HepG2 (cell line): ENCODE data around the gene TMX4. TPM values are rescaled to one million over a fixed set of nuclear protein-coding genes. Genes with fewer than 3 reads are reported as not detected.

ENCODE experiments used
- ATAC-seq: fragments of 200-7000 bp; cut with Tn5 transposase; 3 replicates; pipeline ENCODE4 v1.9.1; 2020; ENCODE audit warnings: mild to moderate bottlenecking, moderate library complexity
- BruUV-seq: library from RNA; stranded (reverse); fragments of 400-500 nt; replicated peaks from 2 replicates; lab custom pipeline; 2021; lab: Mats Ljungman, UMichigan
- CTCF ChIA-PET: fragments of 300-600 bp; formaldehyde crosslinking; extraction: SDS; loops from one replicate; lab custom pipeline; 2021; ENCODE audit warnings: low total read pairs, inconsistent platforms, low intra/inter-chr PET ratio; lab: Yijun Ruan, JAX
- POLR2A ChIA-PET: fragments of 350-600 bp; sonication (Branson Sonifier 250); formaldehyde crosslinking; loops from one replicate; lab custom pipeline; 2020; ENCODE audit warnings: antibody characterized with exemption, inconsistent platforms; lab: Yijun Ruan, JAX
- DNase-seq: peaks from one replicate; pipeline ENCODE4 v3.0.0-alpha.2; 2015; ENCODE audit warnings: low spot score
- FAIRE-seq: peaks from 3 replicates; lab custom pipeline; 2011; peaks lifted over from hg19 to GRCh38; lab: Jason Lieb, UNC
- H2AFZ ChIP-seq: one replicate; pipeline ENCODE4 v1.6.1; 2011; ENCODE audit warnings: low read length, inconsistent platforms
- H3K27ac ChIP-seq: fragments of 300-600 bp; 3 replicates; pipeline ENCODE4 v1.8.0; 2011; ENCODE audit warnings: mixed run types, mild to moderate bottlenecking, mixed read lengths, low read length, inconsistent platforms; ENCODE audit not compliant: insufficient read depth; ENCODE audit errors: extremely low read length
- H3K27me3 ChIP-seq, 2 experiments: fragments of 200-600 bp in 1 of 2; 2 replicates in 1 of 2; 3 replicates in 1 of 2; pipeline versions ENCODE4 v1.6.0 to v1.8.0; 2011; ENCODE audit warnings: low read length in 2 of 2, mild to moderate bottlenecking in 2 of 2, moderate library complexity in 2 of 2, inconsistent platforms in 1 of 2; ENCODE audit not compliant: insufficient read depth in 2 of 2, control insufficient read depth in 1 of 2
- H3K36me3 ChIP-seq, 2 experiments: fragments of 200-600 bp in 1 of 2; replicated peaks in 1 of 2; 2 replicates in 1 of 2; 3 replicates in 1 of 2; pipeline versions ENCODE4 v1.5.1 to v1.8.0; 2011; ENCODE audit warnings: low read length in 2 of 2, inconsistent platforms in 1 of 2; ENCODE audit not compliant: insufficient read depth in 2 of 2, control insufficient read depth in 1 of 2
- H3K4me1 ChIP-seq: 2 replicates; pipeline ENCODE4 v1.5.1; 2012; ENCODE audit warnings: low read length, inconsistent platforms; ENCODE audit not compliant: insufficient read depth
- H3K4me2 ChIP-seq: 2 replicates; pipeline ENCODE4 v1.6.0; 2011; ENCODE audit warnings: low read depth, low read length, inconsistent platforms
- H3K4me3 ChIP-seq, 3 experiments: fragments of 200-600 bp in 1 of 3; sonication (generic), shearing (Covaris generic) in 1 of 3; replicated peaks in 1 of 3; 2 replicates each; pipeline ENCODE4 v1.5.1; 2011 to 2016; ENCODE audit warnings: low read length in 3 of 3, inconsistent platforms in 2 of 3, low read depth in 2 of 3, mild to moderate bottlenecking in 2 of 3, control low read depth in 1 of 3, mixed read lengths in 1 of 3; ENCODE audit not compliant: insufficient read depth in 1 of 3
- H3K79me2 ChIP-seq: one replicate; pipeline ENCODE4 v1.6.1; 2011; ENCODE audit warnings: low read length, inconsistent platforms; ENCODE audit not compliant: insufficient read depth
- H3K9ac ChIP-seq: 2 replicates; pipeline ENCODE4 v1.6.0; 2011; ENCODE audit warnings: mild to moderate bottlenecking, low read depth, low read length, inconsistent platforms; ENCODE audit not compliant: insufficient read depth
- H3K9me3 ChIP-seq: 2 replicates; pipeline ENCODE4 v1.5.1; 2012; ENCODE audit warnings: mild to moderate bottlenecking, low read length
- H4K20me1 ChIP-seq: 2 replicates; pipeline ENCODE4 v1.6.0; 2011; ENCODE audit warnings: inconsistent platforms, mild to moderate bottlenecking, low read length, moderate library complexity; ENCODE audit not compliant: insufficient read depth
- GABPB1 ChIP-seq: IDR thresholded peaks from 2 replicates; pipeline ENCODE4 v1.6.1; 2016; ENCODE audit warnings: mild to moderate bottlenecking, missing genetic modification reagents, moderate library complexity, missing compliant biosample characterization
- HDAC6 ChIP-seq: fragments of 200-600 bp; sonication (generic); IDR thresholded peaks from 2 replicates; pipeline ENCODE4 v1.7.0; 2017; ENCODE audit warnings: mild to moderate bottlenecking, antibody characterized with exemption, low read length, low read depth
- KLF13 ChIP-seq: sonication (generic); formaldehyde crosslinking; IDR thresholded peaks from 2 replicates; pipeline ENCODE4 v1.4.0; 2020; ENCODE audit warnings: mild to moderate bottlenecking, missing genetic modification reagents
- MIER3 ChIP-seq: IDR thresholded peaks from 2 replicates; pipeline ENCODE4 v1.6.1; 2016; ENCODE audit warnings: missing compliant biosample characterization, borderline replicate concordance
- SYNCRIP ChIP-seq: fragments of 200-400 bp; formaldehyde crosslinking; IDR thresholded peaks from 2 replicates; pipeline ENCODE4 v1.6.1; 2018; ENCODE audit warnings: mild to moderate bottlenecking, low read depth, low read length; ENCODE audit not compliant: insufficient read depth
- TARDBP ChIP-seq: sonication (generic); formaldehyde crosslinking; IDR thresholded peaks from 2 replicates; pipeline ENCODE4 v1.8.0; 2022; ENCODE audit warnings: mild to moderate bottlenecking, missing genetic modification reagents
- TSC22D2 ChIP-seq: sonication (generic); formaldehyde crosslinking; IDR thresholded peaks from 2 replicates; pipeline ENCODE4 v1.5.1; 2020; ENCODE audit warnings: missing genetic modification reagents, mild to moderate bottlenecking, borderline replicate concordance
- ZBTB37 ChIP-seq: sonication (generic); formaldehyde crosslinking; IDR thresholded peaks from 2 replicates; pipeline ENCODE4 v1.4.0; 2020; ENCODE audit warnings: mild to moderate bottlenecking, missing genetic modification reagents
- ZFP36L1 ChIP-seq: sonication (generic); formaldehyde crosslinking; IDR thresholded peaks from 2 replicates; pipeline ENCODE4 v1.8.0; 2022; ENCODE audit warnings: mild to moderate bottlenecking, missing genetic modification reagents, moderate library complexity
- WGBS: methylation state at CpG from one replicate; pipeline ENCODE4 v1.1.6; 2017; ENCODE audit warnings: low lambda C conversion rate; 5-methylcytosine and 5-hydroxymethylcytosine counted together
- in situ Hi-C: cut with HindIII; loops from 2 replicates; pipeline ENCODE4 v1.10.0; 2017; ENCODE audit warnings: low pct_unique_long_range_greater_than_20kb; ENCODE audit not compliant: extremely low pct_ligation_motif_present
- intact Hi-C: fragments of 100-400 bp; cut with micrococcal nuclease; formaldehyde crosslinking; loops from one replicate; pipeline ENCODE4 v1.10.0; 2022; ENCODE audit not compliant: unreplicated experiment
- polyA plus RNA-seq, 8 experiments: library from polyadenylated mRNA; depleted of rRNA in 3 of 8; stranded (reverse) in 7 of 8; unstranded in 1 of 8; fragments of >200 nt; fragmentation: Illumina TruSeq in 4 of 8; extraction: Trizol in 4 of 8; gene quantifications; 2 replicates each; pipeline versions ENCODE4 v1.2.1 to v1.2.3, GENCODE V29; 2011 to 2016; ENCODE audit warnings: low read depth in 4 of 8, missing spikeins in 1 of 8, mixed read lengths in 1 of 8; ENCODE audit not compliant: insufficient read depth in 1 of 8
- total RNA-seq, 5 experiments: library from RNA; depleted of rRNA; stranded (reverse); fragments of >200 nt; fragmentation: Illumina TruSeq; extraction: Trizol; gene quantifications; 2 replicates each; pipeline ENCODE4 v1.2.3, GENCODE V29; 2016; ENCODE audit warnings: low read depth in 1 of 5
- TF ChIP-seq, protein P1 (sequence below): sonication (generic); formaldehyde crosslinking; conservative IDR thresholded peaks from 2 replicates; pipeline ENCODE4 v1.8.0; 2022; ENCODE audit warnings: mild to moderate bottlenecking, moderate library complexity, missing genetic modification reagents
- TF ChIP-seq, protein P2 (sequence below): sonication (generic); formaldehyde crosslinking; IDR thresholded peaks from 2 replicates; pipeline ENCODE4 v1.5.0; 2020; ENCODE audit warnings: missing genetic modification reagents
- TF ChIP-seq, protein P3 (sequence below): IDR thresholded peaks from 2 replicates; pipeline ENCODE4 v1.6.1; 2016; ENCODE audit warnings: low read depth, borderline replicate concordance
- TF ChIP-seq, protein P4 (sequence below): sonication (generic); formaldehyde crosslinking; IDR thresholded peaks from 2 replicates; pipeline ENCODE4 v1.8.0; 2022; ENCODE audit warnings: mild to moderate bottlenecking, missing genetic modification reagents, moderate library complexity
- TF ChIP-seq, protein P5 (sequence below): sonication (generic); formaldehyde crosslinking; IDR thresholded peaks from 2 replicates; pipeline ENCODE4 v1.8.1; 2023; ENCODE audit warnings: mild to moderate bottlenecking, missing genetic modification reagents

The TMX4 gene
- total and polyA plus RNA-seq, 2 of the 13 experiments (the other 11 are each of a cell fraction or from before 2014, with no cell fraction given) = 7.6 to 21.4 TPM

GRCh38 chr20:8049310-8049709 lies 29.7 kb upstream of the TMX4 start (continued):
- TF ChIP-seq, protein P1, sequence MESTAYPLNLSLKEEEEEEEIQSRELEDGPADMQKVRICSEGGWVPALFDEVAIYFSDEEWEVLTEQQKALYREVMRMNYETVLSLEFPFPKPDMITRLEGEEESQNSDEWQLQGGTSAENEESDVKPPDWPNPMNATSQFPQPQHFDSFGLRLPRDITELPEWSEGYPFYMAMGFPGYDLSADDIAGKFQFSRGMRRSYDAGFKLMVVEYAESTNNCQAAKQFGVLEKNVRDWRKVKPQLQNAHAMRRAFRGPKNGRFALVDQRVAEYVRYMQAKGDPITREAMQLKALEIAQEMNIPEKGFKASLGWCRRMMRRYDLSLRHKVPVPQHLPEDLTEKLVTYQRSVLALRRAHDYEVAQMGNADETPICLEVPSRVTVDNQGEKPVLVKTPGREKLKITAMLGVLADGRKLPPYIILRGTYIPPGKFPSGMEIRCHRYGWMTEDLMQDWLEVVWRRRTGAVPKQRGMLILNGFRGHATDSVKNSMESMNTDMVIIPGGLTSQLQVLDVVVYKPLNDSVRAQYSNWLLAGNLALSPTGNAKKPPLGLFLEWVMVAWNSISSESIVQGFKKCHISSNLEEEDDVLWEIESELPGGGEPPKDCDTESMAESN (CRISPR knock-in tag) = no peak
- TF ChIP-seq MIER3 (no peak), SYNCRIP (no peak), HDAC6 (no peak), TSC22D2 (CRISPR knock-in tag) (no peak)
- TF ChIP-seq, protein P2, sequence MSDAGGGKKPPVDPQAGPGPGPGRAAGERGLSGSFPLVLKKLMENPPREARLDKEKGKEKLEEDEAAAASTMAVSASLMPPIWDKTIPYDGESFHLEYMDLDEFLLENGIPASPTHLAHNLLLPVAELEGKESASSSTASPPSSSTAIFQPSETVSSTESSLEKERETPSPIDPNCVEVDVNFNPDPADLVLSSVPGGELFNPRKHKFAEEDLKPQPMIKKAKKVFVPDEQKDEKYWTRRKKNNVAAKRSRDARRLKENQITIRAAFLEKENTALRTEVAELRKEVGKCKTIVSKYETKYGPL (CRISPR knock-in tag) = no peak
- TF ChIP-seq, protein P3, sequence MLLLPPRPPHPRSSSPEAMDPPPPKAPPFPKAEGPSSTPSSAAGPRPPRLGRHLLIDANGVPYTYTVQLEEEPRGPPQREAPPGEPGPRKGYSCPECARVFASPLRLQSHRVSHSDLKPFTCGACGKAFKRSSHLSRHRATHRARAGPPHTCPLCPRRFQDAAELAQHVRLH (CRISPR knock-in tag) = no peak
- TF ChIP-seq, protein P4, sequence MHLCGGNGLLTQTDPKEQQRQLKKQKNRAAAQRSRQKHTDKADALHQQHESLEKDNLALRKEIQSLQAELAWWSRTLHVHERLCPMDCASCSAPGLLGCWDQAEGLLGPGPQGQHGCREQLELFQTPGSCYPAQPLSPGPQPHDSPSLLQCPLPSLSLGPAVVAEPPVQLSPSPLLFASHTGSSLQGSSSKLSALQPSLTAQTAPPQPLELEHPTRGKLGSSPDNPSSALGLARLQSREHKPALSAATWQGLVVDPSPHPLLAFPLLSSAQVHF (CRISPR knock-in tag) = no peak
- TF ChIP-seq, all 625 proteins: peak for 0

GRCh38 chr20:8045946-8046345 lies 26.4 kb upstream of the TMX4 start:
- ATAC-seq = no peak
- H3K79me2 ChIP-seq = no peaks in the 10 kb centered on the region
- WGBS = 1% methylated on average over 1 of the region's 1 CpG
- no peaks in the 10 kb centered on the region for H3K36me3 ChIP-seq
- ChIA-PET POLR2A (no interaction called here), CTCF (interaction anchor here (4.5 kb wide), 1 partner anchor 675 kb away, joined by 77 read pairs; no protein-coding TSS in a partner anchor)
- intact Hi-C loops (no loop called here), in situ Hi-C loops (loop anchor here (10.0 kb wide), 1 partner anchor 259 kb away; no protein-coding TSS in a partner anchor)
- H3K9ac ChIP-seq = no peak overlapping the region
- no peak for DNase-seq
- no TSS peak for BruUV-seq
- peaks cover 0 to 12% of the 10 kb centered on the region in 2 experiments; a peak in 2 of 5 replicates for H3K27me3 ChIP-seq
- no peaks in the 10 kb centered on the region for H3K9me3 ChIP-seq
- H4K20me1 ChIP-seq = no peaks in the 10 kb centered on the region
- H3K27ac ChIP-seq = no peak overlapping the region
- H2AFZ ChIP-seq = no peak overlapping the region
- no peak overlapping the region for H3K4me3 ChIP-seq
- H3K4me1 ChIP-seq = peaks cover 20% of the 10 kb centered on the region; the same call in 1 of the 2 replicates
- no peak overlapping the region for H3K4me2 ChIP-seq
- no peak for FAIRE-seq
- TF ChIP-seq ZFP36L1 (no peak), ZBTB37 (no peak), GABPB1 (CRISPR knock-in tag) (no peak), KLF13 (no peak), TARDBP (CRISPR knock-in tag) (no peak)
- TF ChIP-seq, protein P5, sequence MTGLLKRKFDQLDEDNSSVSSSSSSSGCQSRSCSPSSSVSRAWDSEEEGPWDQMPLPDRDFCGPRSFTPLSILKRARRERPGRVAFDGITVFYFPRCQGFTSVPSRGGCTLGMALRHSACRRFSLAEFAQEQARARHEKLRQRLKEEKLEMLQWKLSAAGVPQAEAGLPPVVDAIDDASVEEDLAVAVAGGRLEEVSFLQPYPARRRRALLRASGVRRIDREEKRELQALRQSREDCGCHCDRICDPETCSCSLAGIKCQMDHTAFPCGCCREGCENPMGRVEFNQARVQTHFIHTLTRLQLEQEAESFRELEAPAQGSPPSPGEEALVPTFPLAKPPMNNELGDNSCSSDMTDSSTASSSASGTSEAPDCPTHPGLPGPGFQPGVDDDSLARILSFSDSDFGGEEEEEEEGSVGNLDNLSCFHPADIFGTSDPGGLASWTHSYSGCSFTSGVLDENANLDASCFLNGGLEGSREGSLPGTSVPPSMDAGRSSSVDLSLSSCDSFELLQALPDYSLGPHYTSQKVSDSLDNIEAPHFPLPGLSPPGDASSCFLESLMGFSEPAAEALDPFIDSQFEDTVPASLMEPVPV (CRISPR knock-in tag) = no peak
